ENCODE results near the gene DMAC1.
A peak's percentile ranks its signal among the peaks of the same experiment; 100 is the strongest.

The DMAC1 gene

GRCh38 chr9:7782400-7783120 lies 17.0 kb downstream of the DMAC1 start:
- no peak for DNase-seq

DNA sequence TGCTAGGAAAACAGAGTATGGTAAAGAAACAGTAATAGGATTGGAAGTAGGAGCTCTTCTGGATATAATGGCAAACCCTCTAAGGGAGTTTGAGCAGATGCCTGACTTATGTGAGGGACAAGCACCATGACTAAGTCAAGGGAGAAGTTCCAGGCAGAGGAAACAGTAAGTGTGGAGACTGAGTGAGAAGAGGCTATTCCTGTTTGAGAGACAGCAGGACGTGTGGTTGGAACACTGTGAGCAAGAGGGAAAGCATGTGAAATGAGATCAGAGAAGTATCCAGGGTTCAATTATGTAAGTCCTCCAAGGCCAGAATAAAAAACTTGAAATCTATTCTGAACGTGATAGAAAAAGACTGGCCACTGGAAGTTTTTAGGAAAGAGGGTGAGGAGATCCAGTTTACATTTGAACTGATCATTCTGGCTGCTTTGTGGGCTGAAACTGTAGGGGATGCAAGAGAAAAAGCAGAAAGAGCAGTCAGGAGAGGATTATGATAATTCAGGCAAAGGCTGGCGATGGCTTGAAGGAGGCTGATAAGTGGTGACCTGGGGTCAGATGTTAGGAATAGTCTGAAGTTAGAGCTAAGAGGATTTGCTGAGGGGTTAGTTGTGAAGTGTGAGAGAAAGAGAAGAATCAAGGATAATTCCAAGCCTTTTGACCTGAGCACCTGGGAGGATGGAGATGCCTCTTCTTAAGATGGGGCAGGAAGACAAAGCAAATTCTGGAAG lies 19.2 kb downstream of the DMAC1 start:
- DNase-seq, result no peak

DNA sequence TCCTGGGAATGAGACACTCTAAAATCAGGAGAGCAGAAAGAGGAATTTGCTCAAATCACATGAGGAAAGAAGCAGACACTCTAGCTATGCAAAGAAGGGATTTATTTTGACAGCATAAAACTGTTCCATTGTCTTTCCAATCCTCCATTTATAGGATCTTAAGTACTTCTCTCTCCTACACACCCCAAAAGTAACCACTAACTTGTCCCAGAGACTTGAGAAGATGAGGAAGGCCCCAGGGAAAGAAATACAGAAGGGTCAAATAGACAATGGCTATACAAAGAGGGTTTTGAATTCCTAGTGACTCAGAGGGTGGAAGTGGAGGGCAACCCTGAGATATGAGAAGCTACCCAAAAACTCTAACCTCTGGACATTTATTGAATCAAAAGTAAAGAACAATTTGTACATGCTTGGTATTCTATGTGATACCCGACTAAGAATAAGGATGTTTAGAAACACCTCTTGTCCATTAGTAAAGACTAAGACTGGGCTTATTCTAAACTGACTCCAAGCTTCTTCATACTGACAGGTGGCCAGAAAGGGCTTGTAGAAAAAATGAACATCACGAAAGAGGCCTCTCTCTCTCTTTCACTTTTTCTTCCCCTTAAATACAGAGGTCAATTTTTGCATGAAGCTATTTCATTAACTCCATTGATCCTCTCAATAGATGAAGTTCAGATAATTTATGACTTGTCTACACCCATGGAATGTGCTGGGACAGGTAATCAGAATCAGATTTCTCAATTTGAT lies 20.6 kb downstream of the DMAC1 start:
- no peak for DNase-seq

- no peak for DNase-seq
Measured at GRCh38 chr9:7777771-7778170, 21.8 kb downstream of the DMAC1 start.

- no peak for DNase-seq
Measured at GRCh38 chr9:7770111-7770510, 29.5 kb downstream of the DMAC1 start.

DNA sequence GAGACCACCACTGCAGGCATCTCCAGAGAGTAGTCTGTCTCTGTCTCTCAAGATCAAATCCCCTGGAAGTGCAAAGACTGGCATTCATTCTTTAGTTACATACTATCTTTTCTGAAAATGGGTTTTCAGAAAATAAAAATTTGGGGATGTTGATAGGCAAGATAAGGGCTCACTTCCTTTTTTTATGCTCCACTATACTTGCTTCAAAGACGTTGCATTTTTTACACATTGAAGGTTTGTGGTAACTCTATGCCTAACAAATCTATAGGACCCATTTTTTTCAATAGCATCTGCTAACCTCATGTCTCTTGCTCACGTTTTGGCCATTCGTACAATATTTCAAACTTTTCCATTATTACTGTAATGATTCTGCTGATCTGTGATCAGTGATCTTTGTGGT lies 37.0 kb downstream of the DMAC1 start:
- no peak for DNase-seq

GRCh38 chr9:7760014-7760415 lies 39.6 kb downstream of the DMAC1 start:
- DNase-seq, result no peak

DNA sequence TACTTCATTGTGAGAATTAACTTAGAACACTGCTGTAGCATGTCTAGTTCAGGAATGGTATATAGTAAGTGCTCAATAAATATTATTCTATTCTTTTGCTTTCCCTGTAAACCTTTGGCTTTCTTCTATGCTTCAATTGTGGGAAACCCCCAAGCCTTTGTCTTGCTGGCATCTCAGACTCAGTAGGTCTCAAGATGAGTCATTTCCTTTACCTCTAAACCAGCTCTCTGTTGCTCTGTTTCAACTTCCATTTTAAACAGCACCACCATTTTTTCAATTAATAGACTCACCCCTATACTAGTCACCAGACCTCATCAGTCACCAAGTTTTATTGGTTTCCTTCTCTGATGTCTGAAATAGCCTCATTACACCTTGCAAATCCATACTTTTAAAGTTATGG lies 43.5 kb downstream of the DMAC1 start:
- DNase-seq, result peak in 1 of 2 donors; percentile 15

- no peak for DNase-seq
Measured at GRCh38 chr9:7752481-7752880, 47.1 kb downstream of the DMAC1 start.

Measured in CD4-positive, alpha-beta T cell treated with Interleukin-1 beta for 1 hour (primary cell).